ENCODE data around the gene FTCD.

The FTCD gene

DNA sequence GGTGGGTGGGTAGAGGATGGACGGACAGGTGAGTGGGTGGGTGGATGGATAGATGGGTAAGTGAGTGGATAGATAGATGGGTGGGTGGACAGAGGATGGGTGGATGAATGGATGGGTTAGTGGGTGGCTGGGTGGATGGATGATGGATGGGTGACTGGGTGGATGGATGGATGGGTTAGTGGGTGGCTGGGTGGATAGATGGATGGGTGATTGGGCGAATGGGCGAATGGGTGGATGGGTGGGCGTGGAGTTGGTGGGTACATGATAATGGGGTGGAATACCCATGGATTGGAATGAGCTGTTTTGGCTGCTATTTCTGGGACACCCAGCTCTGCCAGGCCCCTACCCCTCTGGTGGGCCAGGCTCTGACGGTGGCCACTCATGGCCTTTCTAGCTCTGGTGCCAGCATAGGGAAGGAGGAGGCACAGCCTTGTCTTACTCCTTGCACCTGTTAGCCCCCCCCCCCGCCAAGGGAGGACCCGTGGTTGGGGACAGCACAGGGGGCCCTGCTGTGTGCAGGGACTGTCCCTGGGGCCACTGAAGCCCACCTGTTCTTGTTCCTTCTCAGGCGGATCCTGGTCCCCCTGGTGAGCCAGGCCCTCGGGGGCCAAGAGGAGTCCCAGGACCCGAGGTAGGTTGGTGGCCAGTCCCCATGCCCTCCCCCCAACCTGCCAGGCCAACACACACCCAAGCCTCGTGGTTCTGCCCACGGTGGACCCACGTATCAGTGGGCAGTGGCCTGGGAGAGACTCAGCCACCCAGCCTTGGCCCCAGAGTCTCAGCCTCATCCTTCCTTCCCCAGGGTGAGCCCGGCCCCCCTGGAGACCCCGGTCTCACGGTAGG is 31.1 kb downstream of the FTCD start:
- no peak for DNase-seq (ENCODE audit: low read depth)

GRCh38 chr21:46122758-46123683 is 32.4 kb downstream of the FTCD start:
- no peak for DNase-seq (ENCODE audit: low read depth)

GRCh38 chr21:46122237-46122671 is 33.1 kb downstream of the FTCD start:
- no peak for DNase-seq (ENCODE audit: low read depth)

- no peak for DNase-seq (ENCODE audit: low read depth)
These were observed 33.8 kb downstream of the FTCD start for GRCh38 chr21:46121286-46122221.

DNA sequence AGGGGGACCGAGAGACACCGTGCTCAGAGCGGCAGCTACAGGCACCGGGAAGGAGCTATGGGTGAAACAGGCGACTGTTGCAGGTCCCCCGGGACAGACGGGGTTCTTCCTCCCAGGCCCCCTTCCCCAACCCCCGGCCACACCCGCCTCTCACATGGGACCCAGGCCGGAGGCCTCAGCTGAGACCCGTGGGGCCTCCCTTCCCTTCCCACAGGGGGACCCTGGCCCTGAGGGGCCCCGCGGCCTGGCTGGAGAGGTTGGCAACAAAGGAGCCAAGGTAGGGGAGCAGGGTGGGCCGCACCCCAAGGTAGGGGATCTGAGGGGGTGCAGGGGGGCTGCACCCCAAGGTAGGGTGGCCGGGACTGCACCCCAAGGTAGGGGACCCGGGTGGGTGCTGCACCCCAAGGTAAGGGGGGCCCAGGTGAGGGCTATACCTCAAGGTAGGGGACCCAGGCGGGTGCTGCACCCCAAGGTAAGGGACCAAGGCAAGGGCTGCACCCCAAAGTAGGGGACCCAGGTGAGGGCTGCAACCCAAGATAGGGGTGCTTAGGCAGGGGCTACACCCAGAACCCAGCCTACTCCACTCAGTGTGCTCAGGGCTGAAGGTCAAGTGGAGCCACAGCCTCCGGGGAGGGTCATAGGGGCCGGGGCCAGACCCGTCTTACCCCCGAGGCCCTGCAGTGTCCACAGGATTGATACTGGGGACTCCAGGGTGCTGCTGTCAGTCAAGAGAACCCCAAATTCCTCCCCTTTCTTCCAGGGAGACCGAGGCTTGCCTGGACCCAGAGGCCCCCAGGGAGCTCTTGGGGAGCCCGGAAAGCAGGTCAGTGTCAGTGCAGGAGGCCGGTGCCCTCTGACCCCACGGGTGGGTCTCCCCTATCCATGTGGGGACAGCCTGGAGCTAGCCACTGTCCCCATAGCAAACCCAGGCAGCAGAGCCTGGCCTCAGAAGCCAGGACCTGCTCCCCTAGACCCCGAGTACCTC is 34.8 kb downstream of the FTCD start:
- DNase-seq (ENCODE audit: low read depth), result no peak

DNA sequence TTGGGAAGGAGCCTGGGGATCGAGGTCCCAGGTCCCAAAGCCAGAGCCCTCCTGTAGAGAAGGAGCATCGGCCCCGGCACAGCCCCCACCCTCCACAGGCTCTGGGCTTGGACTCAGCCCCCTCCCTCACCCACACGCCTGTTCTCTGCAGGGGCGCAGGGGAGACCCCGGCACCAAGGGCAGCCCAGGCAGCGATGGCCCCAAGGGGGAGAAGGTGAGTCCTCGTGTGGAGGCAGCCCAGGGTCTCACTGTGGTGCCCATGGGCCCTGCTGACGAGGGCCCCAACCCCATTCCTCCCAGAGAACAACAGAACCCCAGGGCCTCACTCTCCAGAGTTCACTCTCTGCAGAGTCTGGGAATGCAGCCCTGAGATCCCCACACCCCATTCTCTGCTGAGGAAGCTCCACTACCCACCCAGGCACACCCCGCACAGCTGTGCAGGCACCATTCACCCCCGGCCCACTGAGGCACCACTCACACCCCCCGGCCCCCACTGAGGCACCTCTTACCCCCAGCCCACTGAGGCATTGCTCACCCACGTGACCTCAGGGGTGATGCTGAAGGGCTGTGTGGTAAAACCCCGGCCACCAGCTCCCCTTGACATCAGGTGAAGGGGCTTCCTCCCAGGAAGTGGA is 35.6 kb downstream of the FTCD start:
- no peak for DNase-seq (ENCODE audit: low read depth)

DNA sequence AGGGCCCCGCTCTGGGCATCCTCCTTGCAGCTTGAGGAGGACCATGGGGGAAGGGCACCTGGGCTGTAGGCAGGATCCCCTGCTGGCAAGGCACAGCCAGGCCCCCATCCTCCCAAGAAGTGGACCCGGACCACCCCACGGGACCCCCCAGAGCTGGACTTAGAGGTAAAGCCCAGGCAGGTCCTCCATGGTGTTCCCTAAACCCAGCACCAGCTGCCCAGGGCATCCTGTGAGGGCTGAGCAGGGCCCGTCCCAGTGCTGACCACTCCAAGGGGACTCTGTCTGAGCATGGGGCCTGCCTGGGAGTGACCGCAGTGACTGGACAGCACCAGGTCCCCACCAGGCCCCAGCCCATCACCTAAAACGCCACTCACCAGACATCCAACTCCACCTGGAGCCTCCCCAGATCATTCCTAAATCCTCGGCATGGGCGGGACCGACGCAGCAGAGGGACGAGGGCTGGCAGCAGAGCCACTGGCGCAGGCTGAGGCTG is 36.2 kb downstream of the FTCD start:
- DNase-seq (ENCODE audit: low read depth), result no peak

GRCh38 chr21:46118316-46119143 is 36.8 kb downstream of the FTCD start:
- DNase-seq (ENCODE audit: low read depth), result no peak

GRCh38 chr21:46117586-46118315 is 37.6 kb downstream of the FTCD start:
- no peak for DNase-seq (ENCODE audit: low read depth)

DNA sequence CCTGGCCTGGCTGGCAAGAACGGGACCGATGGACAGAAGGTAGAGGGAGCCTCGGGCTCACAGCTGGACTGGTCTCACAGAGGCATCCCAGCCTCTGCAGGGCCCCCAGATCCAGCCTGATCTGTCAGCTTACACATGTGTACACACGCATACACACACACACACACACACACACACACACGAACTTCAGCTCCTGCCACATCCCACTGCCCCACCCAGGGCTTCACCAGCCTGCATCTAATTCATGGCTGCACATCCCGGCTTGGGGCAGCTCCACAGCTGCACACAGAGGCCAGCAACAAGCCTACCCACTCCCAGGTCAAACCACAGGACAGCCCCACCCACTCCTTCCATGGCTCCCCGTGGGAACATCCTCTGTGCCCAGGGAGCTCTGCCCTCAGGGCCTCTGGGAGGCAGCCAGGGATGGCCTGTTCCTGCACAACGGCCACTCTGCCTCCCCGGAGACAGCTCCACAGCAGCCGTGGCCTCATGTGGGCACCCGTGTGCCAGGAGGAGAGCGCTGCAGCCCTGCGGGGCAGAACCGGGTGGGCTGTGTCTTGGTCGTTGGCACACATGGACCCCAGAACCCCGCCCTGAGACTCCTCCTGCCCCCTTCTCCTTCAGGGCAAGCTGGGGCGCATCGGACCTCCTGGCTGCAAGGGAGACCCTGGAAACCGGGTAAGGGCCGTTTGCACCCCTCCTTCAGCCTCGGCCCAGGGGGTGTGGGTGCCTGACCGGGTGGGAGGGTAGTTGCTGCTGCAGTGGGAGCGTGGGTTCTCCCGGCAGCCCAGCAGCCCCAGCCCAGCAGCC is 38.4 kb downstream of the FTCD start:
- DNase-seq (ENCODE audit: low read depth), result no peak

- DNase-seq (ENCODE audit: low read depth), result no peak
These were observed 39.1 kb downstream of the FTCD start for GRCh38 chr21:46116189-46116775.

DNA sequence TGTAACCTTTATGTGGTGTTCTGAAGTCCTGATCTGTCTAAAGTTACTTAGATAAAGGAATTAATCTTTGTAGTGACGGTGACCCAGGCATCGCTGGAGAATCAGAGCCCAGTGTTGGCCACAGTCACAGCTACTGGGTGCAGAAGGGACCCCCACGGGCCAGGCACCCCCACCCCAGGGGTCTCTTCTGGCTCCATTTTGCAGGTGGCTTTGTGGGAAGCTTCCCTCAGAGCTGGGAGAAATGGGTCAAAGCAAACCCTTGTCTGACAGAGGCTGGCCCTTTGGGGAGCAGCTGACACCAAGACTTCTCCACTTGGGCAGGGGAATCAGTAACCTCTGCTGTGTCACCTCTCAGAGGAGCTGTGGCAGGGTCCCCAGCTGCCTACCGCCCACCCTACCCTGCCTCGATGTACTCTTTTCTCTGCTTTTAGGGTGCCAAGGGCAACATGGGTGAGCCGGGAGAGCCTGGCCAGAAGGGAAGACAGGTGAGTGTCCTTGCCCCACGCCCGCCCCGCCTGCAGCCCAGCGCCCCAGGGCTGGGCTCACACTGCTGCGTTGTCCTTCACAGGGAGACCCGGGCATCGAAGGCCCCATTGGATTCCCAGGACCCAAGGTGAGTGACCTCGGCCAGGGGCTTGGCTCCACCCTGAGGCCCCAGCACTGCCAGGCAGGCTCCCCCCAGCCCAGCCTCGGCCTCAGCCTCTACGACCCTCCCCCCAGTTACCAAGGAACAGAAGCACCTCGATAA is 39.8 kb downstream of the FTCD start:
- DNase-seq (ENCODE audit: low read depth), result no peak

DNA sequence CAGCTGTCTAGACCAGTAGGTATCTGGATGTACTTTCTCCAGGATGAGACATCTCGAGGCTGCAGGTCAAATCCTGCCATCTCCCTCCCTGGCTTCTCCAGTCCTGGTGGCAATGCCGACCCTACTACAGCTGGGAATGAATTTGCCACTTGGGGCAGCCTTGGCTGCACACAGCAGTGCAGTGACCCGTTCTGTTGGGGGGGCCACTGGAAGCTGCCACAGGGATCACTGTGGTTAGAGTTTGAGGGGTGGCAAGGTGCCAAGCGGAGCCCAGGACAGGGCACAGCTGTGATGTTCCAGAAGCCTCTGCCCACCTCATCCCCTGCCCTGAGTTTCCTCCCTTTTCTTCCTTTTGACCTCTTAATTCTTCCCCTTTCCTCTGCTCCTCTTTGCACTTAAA is 40.4 kb downstream of the FTCD start:
- no peak for DNase-seq (ENCODE audit: low read depth)

DNA sequence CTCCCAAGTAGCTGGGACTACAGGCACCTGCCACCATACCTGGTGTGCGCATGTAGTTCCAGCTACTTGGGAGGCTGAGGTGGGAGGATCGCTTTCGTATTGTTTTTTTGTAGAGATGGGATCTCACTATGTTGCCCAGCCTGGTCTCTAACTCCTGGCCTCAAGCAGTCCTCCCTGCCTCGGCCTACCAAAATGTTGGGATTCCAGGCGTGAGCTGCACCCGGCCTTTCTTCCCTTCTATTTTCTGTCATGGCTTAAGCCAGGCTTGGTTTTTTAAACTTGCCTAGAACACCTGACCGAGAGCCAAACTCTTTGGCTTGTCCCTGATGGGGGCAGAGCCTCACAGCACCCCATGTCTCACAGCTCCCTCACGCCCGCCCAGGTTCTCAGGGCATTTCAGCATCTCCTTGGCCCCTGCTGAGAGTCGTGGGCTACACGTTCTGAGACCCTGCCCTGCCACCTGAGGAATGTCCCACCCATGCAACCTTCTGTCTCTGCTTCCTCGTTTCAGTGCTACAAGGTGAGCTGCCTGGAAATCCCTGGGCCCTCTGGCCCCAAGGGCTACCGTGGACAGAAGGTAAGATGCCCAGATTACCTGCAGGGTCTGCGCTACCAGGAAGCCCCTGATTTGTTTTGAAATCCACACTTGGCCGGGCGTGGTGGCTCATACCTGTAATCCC is 41.7 kb downstream of the FTCD start:
- no peak for DNase-seq (ENCODE audit: low read depth)

GRCh38 chr21:46112725-46113215 is 42.6 kb downstream of the FTCD start:
- no peak for DNase-seq (ENCODE audit: low read depth)

All from activated T-helper 1 cell treated with Interleukin-2 at 50 U/mL for 16 hours (primary cell).